GM12872 (cell line): ENCODE measurements around the gene RFTN1.

ENCODE experiments used
- CTCF ChIP-seq: IDR thresholded peaks from 3 replicates; pipeline ENCODE4 v1.5.1; 2011; ENCODE audit warnings: low read depth, mild to moderate bottlenecking, low read length, moderate library complexity; ENCODE audit not compliant: insufficient read depth

Gene RFTN1

GRCh38 chr3:16369276-16369675 lies 144.2 kb downstream of the RFTN1 start:
- no peak for TF ChIP-seq CTCF

DNA sequence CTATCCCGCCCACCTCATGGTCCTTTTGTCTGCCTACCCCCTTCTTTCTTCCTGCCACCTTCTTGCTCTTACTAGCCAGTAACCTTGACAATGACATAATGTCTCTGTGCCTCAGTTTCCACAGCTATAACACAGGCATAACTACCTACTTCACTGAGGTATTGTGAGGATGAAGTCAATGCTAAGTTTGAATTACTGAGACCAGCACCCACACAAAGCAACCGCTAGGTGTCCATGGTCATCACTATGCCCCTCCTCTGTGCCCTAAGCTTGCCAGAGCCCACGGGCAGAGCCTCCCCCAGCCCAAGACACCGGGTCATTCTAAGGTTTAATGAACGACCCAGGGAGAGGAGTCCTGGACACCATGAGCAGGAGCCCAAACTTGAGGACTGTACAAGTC lies 146.9 kb downstream of the RFTN1 start:
- TF ChIP-seq CTCF = no peak

- no peak for TF ChIP-seq CTCF
Observed at GRCh38 chr3:16365491-16366128, 147.9 kb downstream of the RFTN1 start.

DNA sequence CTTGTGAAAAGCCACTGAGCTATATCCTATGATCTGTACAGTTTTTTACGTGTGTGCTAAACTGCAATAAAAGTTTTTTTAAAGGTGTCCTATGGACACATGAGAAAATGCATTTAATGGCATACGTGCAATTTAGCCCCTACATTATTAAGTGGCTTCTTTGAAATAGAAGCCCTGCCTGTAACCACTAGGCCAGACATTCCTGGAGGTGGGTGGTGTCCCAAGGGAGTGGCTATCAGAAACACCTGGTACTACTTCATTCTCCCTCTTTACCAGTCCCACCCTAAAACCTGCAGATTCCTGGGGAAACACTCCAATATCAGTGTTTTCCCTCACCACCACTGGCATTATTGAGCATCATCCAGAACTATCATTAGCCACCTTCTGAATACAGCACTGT lies 148.5 kb downstream of the RFTN1 start:
- no peak for TF ChIP-seq CTCF

- TF ChIP-seq CTCF = no peak
Observed at GRCh38 chr3:16364323-16364722, 149.2 kb downstream of the RFTN1 start.

- TF ChIP-seq CTCF = no peak
Observed at GRCh38 chr3:16363636-16364035, 149.9 kb downstream of the RFTN1 start.

- TF ChIP-seq CTCF = no peak
Observed at GRCh38 chr3:16362770-16363169, 150.7 kb downstream of the RFTN1 start.

GRCh38 chr3:16361087-16361486 lies 152.4 kb downstream of the RFTN1 start:
- TF ChIP-seq CTCF = no peak
